GM12892 (cell line): ENCODE data around the gene ZNF385A.

Experiments
- POLR2A ChIP-seq: IDR thresholded peaks from 2 replicates; pipeline ENCODE4 v1.6.1; 2011; ENCODE audit warnings: low read depth, low read length, control low read depth
- POLR2AphosphoS5 ChIP-seq: IDR thresholded peaks from 2 replicates; pipeline ENCODE4 v1.6.1; 2011; ENCODE audit warnings: low read depth, low read length, control low read depth
- TAF1 ChIP-seq: IDR thresholded peaks from 2 replicates; pipeline ENCODE4 v1.6.1; 2011; ENCODE audit warnings: low read depth, mild to moderate bottlenecking, control low read depth, low read length, borderline replicate concordance

DNA sequence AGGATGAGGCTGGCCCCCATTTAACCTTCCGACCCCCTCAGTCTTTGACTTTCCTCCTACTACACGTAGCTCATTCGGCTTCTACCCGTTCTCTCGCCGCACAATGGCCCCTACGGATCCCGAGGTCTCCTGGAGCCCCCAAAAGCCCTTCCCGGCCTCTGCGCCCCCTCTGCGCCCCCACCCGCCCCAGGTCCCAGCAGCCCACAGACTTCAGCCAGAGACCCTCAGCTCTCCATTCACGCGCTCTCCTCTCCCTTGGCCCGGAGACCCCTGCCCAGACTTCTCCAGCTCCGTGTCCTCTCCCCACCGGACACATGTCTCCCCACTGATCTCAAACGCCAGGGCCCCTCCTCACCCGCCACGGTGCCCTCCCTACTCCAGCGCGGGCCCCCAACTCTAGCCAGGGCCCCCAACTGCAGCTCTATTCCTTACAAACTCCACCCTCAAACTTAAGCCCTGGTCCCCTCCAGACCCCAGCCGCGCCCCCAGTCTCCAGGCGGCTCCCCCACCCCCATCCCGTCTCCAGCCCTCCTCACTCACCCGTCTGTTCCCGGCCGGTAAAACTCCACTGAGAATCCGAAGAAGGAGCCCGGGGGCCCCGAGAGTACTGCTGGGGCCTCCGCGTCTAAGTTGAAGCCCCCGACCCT is 34.0 kb upstream of the ZNF385A start:
- no peak for TF ChIP-seq POLR2A
- TF ChIP-seq POLR2AphosphoS5 = no peak
- no peak for TF ChIP-seq TAF1
